GM18858 (cell line): ENCODE measurements around the gene LAMA3.

Experiments used
- ATAC-seq: cut with Tn5 transposase; IDR thresholded peaks from one replicate; pipeline ENCODE4 v1.9.1; 2021; ENCODE audit not compliant: unreplicated experiment

The LAMA3 gene

DNA sequence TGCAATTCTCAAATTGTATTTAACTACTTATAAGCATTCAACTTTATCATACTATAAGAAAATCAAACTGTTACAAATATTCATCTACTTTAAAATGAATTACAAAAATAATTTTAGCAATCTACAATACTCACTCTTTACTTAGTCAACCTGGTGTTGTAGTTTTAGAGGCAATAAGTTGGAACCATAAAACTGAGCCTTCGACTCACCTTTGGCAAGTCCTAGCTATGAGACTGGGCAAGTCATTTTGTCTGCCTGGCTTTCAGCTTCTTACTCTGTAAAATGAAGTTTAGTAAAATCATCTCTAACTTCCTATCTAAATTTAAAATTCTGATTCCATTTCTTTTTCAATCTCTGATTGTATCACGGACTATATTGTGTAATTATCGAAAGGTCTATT is 161.0 kb downstream of the LAMA3 start:
- no peak for ATAC-seq

DNA sequence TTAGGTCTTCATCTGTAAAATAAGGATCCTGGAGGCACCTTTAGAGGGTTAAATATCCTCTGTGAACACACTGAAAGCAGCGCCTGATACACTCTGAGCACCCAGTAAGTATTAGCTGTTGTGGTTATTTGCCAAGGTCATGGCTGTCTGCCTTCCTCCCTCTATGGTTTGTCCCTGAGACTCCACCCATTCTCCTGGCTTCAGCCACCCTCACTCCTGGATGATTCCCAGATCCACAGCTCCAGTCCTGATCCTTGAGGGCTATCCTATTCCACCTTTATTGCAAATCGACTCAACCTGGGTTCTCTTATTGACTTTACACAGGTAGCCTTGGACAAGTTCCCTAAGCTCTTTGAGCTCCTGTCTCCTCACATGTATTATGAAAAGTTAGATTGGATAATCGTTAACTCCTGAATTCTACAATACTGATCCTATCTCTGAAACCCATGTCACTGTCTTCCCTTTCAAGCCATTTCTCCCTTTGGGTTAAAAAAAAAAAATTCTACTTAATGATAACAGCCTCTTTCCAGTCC is 162.3 kb downstream of the LAMA3 start:
- no peak for ATAC-seq

DNA sequence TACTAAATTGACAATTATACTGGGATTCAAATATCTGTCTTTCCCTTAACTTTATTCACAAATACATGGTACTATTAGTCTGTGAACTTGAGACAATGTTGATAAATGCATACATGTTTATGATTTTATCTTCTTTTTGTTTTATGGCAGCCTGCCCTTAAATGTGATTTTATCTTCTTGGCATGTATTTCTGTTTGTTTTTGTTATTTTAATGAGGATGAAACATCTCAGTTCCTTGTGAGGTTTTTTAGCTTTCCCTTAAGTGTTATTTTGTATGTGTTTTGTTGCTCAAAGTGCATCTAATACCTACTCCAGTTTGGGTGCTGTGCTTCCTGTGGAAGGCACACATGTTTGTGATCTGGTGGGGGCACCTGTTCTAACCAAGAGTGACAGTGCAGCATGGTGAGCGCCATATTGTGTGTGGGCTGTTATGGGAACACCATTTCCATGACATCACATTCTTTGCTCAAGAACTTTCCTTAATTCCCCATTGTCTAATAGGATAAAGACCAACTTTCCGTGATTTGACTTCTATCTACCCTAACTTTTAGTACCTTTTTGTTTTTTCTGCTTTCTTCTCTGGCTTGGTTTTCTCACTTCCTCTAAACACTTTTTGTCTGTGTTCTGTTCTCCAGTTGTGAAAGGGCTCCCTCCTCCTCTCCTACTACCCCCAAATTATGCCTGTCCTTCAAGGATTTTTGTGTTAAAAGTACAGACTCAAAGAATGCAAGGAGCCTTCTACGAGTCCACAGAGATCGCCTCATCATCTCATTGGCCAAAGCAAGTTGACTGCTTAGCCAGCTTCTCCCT is 163.2 kb downstream of the LAMA3 start:
- ATAC-seq, result no peak

DNA sequence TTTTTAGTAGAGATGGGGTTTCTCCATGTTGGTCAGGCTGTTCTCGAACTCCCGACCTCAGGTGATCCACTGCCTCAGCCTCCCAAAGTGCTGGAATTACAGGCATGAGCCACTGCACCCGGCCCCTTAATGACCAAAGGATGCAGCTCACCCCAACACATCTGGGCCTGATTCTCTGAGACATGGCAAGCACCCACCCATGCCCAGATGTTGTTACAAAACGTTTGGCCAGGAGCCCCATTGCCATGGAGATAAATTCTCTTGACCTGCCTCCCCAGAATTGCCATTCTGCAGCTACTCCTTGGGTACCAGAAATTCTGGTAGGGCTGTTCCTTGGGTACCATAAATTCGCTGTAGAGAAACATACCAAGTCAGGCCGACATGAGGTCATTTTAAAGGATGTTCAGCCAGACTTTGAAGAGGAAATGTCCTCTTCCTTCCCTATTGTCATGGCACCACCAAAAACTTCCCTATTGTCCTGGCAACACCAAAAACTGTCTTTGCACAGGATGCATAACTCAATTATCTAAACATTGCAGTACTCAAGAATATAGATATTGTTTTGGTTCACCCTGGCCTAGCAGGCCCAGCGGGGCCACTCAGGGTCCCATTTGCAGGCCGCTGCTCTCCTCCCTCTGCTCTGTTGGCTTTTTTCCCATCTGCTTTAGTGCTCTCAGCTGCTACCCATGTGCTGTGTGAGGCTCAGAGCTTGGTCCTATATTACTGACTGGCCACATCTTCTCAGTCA is 164.4 kb downstream of the LAMA3 start:
- no peak for ATAC-seq

DNA sequence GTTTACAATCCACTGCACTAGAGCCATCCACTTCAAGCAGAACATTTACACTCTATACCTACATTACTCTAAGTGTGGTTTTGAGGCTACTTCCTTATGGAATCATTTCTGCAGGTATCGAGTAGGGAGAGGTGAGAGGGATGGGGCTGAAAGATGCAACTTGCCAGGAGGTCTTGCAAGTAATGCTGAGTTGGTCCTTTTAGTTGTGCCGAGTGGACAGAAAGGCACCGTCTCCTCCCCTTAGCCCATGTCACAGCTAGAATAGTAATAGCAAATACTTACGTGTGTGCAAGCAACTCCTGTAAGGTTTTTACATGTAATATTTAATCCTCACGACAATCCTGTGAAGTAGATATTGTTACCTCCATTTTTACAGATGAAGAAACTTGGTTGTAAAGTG is 166.5 kb downstream of the LAMA3 start:
- ATAC-seq, result no peak

DNA sequence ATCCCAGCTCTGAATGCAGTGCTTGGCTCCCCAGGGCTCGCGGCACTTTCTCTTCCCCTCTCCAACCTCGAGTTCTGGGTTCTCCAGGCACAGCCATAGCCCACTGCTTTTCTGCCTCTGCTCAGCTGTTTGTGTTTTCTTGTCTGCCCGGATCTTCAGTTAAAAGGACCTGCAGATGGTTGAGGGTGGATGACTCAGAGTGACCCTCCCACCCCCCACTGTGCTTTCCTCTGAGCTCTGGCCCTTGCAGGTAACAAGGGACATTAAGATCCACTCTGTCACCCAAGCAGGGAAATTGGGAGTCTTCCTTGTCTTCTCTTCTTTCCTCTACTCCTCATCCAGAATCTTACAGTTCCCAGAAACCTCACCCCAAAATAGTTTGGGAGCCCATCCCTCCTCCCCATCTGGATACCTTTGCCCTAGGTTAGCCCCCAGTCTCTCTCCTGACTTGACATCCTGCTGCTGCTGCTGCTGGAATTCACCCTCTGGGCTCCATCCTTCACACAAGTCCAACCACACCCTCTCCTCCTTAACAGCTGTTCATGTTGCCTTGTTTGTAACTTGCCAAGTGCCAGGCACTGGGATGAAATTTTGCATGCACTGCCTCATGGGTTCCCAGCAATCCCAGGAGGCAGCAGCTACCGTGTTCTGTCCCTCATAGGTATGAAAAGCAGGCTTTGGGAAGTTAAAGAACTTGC is 167.4 kb downstream of the LAMA3 start:
- ATAC-seq, result no peak

DNA sequence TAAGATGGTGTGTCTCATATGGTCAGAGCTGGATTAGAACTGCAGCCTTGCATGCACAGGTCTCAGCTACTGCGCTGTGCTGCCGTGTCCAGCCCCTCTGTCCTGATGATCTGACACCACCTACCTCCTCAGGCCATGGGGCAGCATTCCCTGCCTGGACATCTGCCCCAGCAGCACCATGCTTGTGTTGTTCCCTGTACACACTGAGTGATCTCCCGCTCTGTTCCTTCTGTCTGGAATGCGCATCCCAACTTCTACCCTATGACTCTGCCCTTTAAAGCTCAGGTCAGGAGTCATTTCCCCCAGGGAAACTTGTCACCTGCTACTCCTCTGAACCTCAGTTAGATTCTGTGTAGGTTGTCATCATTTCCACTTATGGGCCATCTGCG is 167.9 kb downstream of the LAMA3 start:
- no peak for ATAC-seq

DNA sequence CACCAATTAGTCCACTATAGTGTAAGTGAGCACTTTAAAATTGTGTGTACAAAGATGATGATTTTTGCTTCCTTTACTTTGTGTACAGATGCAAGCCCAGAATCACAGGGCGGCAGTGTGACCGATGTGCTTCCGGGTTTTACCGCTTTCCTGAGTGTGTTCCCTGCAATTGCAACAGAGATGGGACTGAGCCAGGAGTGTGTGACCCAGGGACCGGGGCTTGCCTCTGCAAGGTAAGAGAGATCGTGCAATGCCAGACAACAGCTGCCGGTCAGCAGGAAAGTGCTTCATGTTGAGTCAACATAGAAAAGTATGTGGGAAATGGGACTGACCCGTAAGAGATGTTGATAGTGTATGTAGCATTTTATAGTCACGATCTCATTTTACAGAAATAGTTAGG is 168.5 kb downstream of the LAMA3 start:
- ATAC-seq, result no peak

DNA sequence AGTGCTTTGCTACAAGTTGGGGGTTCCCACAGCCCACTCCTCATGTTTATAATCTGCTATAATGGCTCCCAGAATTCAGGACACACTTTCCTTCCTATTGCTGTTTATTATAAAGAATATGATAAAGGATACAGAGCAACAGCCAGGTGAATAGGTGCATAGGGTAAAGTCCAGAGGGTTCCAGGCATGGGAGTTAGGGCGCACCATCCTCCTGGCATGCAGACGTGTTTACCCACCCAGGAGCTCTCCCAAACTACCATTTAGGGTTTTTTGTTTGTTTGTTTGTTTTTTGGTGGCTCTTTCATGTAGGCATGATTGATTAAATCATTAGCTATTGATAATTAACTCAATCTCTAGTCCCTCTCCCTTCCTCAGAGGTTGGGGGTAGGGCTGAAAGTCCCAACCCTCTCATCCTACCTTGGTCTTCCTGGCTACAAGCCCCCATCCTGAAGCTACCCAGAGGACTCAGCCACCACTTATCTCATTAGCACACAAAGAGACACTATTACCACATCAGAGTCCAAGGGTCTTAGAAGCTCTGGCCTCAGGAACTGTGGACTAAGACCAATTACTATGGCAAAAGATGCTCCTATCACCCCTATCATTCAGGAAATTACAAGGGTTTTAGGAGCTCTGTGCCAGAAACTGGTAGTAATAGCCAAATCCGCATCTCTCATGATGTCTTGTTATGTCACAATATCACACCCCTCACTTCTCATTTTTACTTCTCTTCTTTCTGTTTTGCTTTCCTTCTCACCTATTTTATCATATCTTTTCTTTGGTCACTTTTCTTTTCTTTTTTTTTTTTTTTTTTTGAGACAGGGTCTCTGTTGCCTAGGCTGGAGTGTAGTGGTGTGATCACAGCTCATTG is 170.4 kb downstream of the LAMA3 start:
- ATAC-seq, result no peak

DNA sequence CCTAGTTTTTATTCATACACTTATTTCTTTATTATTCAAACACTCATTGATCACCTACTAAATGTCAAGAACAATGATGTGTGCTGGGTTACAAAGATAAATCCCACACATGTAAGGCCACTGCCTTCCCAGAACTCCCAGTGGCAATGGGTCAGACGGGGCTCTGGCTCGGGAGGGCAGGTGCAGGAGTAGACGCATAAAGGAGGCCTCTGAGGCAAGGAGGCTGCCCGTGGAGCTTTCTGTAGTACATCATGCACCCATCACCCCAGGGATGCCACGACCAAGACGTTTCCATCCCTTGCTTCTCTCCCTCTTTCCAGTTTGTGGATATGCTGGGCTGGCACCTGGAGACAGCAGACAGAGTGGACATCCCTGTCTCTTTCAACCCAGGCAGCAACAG is 172.1 kb downstream of the LAMA3 start:
- ATAC-seq, result no peak

DNA sequence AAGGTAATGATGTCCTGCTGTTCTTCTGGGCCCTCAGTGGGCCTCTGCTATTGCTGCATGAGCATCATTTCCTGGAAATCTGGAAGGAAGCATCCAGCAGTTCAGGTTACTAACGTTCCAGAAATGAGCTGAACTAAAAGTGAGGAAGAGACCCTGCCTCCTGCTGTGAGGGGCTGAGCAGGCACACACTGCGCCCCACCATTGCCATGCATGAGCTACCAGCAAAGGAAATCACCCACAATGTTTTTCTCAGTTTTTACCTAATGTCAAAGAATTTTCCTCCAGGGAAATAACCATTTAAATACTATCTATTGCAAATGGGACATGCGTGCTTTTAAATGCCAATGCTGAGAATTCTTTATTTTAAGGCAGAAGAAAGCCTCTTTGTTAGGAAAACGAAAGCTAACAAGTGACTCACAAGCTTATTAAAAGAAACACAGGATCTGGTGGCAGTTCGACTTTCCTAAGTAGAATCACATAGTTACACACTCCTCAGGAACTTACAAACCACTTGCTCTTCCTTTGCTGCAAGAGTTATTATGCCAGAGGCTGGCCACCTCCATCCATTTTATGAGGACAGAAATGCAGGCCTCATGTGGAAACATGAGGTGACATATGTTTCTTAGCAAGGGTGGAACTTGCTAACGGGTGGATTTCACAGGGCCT is 172.7 kb downstream of the LAMA3 start:
- no peak for ATAC-seq

DNA sequence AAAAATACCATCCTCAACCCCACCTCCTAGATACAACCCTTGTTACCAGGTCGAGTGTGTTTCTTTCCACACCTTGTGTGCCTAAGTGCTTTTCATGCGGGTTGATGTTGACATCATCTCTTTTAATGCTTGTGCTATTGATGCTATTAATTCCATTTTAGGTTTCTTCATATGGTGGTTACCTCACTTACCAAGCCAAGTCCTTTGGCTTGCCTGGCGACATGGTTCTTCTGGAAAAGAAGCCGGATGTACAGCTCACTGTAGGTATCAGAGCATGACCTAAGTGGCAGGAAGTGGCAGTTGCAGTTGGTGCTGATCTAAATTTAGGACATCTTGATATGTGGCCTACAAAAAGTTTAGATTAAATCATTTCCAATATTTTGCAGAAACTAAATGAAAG is 175.4 kb downstream of the LAMA3 start:
- ATAC-seq, result no peak

DNA sequence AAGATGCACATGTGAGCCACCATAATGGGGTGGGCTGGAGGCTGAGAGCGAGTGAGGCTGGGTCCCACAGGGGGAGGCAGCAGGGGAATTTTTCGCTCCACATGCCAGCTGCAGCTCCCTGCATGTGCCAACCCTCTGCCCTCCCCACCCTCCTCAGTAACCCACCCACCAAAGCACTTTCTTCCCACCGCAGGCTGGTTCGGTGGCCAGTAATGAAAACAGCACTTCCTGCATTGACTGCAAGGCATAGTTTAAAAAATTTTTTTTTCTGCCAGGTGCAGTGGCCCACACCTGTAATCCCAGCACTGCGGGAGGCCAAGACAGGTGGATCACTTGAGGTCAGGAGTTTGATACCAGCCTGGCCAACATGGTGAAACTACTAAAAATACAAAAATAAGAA is 177.8 kb downstream of the LAMA3 start:
- ATAC-seq, result no peak

DNA sequence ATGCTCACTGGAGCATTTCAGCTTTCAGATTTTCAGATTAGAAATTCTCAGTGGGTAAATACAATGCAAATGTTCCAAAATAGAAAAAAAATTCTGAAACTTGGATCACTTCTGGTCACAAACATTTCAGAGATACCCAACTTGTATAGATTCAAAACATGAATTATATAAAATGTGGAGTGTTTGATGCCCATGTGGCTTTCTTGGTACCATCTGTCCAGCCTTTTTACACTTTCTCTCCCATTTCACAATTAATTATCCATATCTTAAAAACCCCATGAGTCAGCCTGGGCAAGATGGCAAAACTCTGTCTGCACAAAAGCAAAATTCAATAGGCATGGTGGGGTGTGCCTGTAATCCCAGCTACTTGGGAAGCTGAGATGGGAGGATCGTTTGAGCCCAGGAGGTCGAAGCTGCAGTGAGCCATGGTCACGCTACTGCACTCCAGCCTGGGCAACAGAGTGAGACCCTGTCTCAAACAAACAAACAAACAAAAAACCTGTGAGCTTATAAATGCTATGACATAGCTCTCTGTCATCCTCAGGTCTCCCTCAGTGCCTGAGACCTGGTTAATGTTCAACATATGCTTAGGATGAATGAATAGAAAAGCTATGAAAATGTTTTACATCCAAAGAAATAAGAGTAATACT is 179.0 kb downstream of the LAMA3 start:
- no peak for ATAC-seq

DNA sequence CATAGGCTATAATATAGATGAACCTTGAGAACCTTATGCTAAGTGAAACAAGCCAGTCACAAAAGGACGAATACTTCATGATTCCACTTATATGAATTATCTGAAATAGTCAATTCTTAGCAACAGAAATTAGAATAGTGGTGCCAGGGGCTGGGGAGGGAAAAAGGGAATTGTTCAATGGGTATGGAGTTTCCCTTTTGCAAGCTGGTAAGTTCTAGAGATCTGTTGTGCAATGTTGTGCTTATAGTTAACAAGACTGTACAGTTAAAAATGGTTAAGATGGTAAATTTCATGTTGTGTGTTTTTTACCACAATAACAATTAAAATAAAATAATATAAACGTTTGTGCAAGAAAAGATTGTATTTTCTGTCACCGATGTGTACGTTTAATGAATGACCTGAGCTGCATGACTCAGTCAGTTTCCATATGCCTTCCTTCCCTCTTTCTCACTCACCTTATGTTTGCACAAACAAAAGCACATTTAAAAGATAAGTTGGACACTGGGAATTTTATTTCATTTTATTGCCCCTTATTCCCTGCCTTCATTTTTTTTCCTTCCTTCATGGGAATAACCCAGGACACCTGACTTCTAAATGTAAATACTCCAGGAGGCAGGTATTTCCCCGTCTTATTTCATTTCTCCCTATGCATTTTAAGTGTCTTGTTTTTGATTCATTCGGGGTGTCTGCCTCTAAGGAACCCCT is 181.6 kb downstream of the LAMA3 start:
- ATAC-seq, result no peak

DNA sequence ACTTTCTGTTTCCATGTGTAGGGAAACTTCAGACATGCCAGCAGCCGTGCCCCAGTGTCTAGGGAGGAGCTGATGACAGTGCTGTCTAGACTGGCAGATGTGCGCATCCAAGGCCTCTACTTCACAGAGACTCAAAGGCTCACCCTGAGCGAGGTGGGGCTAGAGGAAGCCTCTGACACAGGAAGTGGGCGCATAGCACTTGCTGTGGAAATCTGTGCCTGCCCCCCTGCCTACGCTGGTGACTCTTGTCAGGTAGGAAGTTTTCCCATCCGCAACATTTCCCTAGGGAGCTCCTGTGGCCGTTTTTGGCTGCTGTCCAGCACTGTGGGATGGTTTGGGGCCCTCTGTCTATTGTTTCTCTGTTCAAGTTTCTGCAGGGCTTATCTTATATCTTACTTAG is 182.2 kb downstream of the LAMA3 start:
- ATAC-seq, result peak; percentile 71

DNA sequence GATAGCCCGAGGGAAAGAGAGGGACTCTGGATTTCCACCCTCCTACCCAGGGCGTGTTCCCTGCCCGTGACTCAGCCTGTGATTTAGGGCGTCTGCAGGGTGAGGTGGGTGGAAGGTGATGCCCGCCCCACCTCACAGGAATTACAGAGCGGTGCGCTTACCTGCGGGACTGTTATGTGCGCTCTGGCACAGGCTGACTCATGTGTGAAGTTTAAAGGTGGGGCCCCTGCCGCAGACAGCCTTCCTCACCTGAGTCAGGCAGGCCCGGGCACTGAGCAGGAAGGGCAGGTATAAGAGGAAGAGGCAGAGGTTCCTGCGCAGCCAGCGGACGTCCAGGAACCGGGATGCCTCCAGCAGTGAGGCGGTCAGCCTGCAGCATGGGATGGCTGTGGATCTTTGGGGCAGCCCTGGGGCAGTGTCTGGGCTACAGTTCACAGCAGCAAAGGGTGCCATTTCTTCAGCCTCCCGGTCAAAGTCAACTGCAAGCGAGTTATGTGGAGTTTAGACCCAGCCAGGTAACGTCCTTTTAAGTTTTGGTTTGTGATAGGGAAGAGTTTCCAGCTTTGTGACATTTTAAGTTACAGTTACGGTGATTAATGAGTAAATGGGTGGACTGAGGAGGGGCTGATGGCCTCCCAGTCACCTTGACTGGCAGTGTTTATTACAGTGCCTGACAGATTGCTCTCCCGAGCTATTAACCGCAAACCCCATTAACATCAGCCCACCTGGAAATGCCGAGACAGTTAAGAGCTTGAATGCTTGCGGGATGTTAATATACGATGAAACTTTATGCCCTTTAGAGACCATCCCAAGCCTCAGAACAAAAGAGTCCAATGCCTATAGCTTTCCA is 183.7 kb downstream of the LAMA3 start:
- ATAC-seq, result no peak
